A673 (cell line): ENCODE data around the gene VCX3A. TPM values are rescaled to one million over a fixed set of nuclear protein-coding genes. Genes with fewer than 3 reads are reported as not detected.

ENCODE experiments used
- BruUV-seq: library from RNA; stranded (reverse); fragments of 400-500 nt; replicated peaks from 2 replicates; lab custom pipeline; 2021; lab: Mats Ljungman, UMichigan
- CTCF ChIA-PET: fragments of 300-600 bp; sonication (Branson Sonifier 250); formaldehyde crosslinking; loops from one replicate; lab custom pipeline; 2022; ENCODE audit warnings: antibody characterized with exemption; lab: Charles Lee
- POLR2A ChIA-PET: fragments of 300-600 bp; sonication (Branson Sonifier 250); formaldehyde crosslinking; loops from one replicate; lab custom pipeline; 2022; ENCODE audit warnings: antibody characterized with exemption; ENCODE audit not compliant: low non-redundant PET; lab: Charles Lee
- DNase-seq: peaks from one replicate; pipeline ENCODE4 v3.0.0-alpha.2; 2015; ENCODE audit warnings: low spot score
- H3K27ac ChIP-seq: fragments of 200-600 bp; sonication (generic); 2 replicates; pipeline ENCODE4 v1.5.1; 2016; ENCODE audit warnings: mixed run types, low read depth, mild to moderate bottlenecking, mixed read lengths, antibody characterized with exemption, low read length; ENCODE audit not compliant: poor library complexity, severe bottlenecking
- H3K27me3 ChIP-seq: fragments of 200-600 bp; sonication (generic); replicated peaks from 2 replicates; pipeline ENCODE4 v1.6.1; 2017; ENCODE audit warnings: mixed run types, low read depth, mild to moderate bottlenecking, mixed read lengths, antibody characterized with exemption, low read length; ENCODE audit not compliant: insufficient read depth, poor library complexity
- H3K36me3 ChIP-seq: fragments of 200-600 bp; sonication (generic); 2 replicates; pipeline ENCODE4 v1.6.1; 2016; ENCODE audit warnings: mixed run types, mild to moderate bottlenecking, mixed read lengths, antibody characterized with exemption, low read length; ENCODE audit not compliant: insufficient read depth, poor library complexity, severe bottlenecking
- H3K4me1 ChIP-seq: fragments of 200-600 bp; sonication (generic); 2 replicates; pipeline ENCODE4 v1.6.1; 2017; ENCODE audit warnings: mixed run types, mild to moderate bottlenecking, mixed read lengths, antibody characterized with exemption, low read length; ENCODE audit not compliant: insufficient read depth, poor library complexity, severe bottlenecking
- H3K4me3 ChIP-seq: fragments of 200-600 bp; sonication (generic); 2 replicates; pipeline ENCODE4 v1.5.1; 2016; ENCODE audit warnings: low read depth, mixed run types, mild to moderate bottlenecking, mixed read lengths, low read length; ENCODE audit not compliant: poor library complexity, severe bottlenecking
- H3K9me3 ChIP-seq: fragments of 200-600 bp; sonication (generic); 2 replicates; pipeline ENCODE4 v1.6.1; 2016; ENCODE audit warnings: mixed run types, low read depth, mild to moderate bottlenecking, mixed read lengths, antibody characterized with exemption, low read length; ENCODE audit not compliant: poor library complexity, severe bottlenecking
- EZH2 ChIP-seq: fragments of 200-600 bp; sonication (generic); IDR thresholded peaks from 2 replicates; pipeline ENCODE4 v1.6.1; 2017; ENCODE audit warnings: borderline replicate concordance, low read depth, mild to moderate bottlenecking, mixed read lengths, antibody characterized with exemption, low read length; ENCODE audit not compliant: poor library complexity, severe bottlenecking
- intact Hi-C: fragments of 100-400 bp; cut with micrococcal nuclease; formaldehyde crosslinking; loops from one replicate; pipeline ENCODE4 v1.10.0; 2022; ENCODE audit not compliant: unreplicated experiment
- total RNA-seq: library from RNA; stranded (reverse); gene quantifications from 2 replicates; pipeline ENCODE4 v1.2.3, GENCODE V29; 2021
- TF ChIP-seq, protein P1 (sequence below): fragments of 300-800, 200-600 bp; sonication (generic); conservative IDR thresholded peaks from 2 replicates; pipeline ENCODE4 v1.5.1; 2017; ENCODE audit warnings: low read depth, mild to moderate bottlenecking, antibody characterized with exemption, low read length, moderate library complexity, mixed read lengths

VCX3A gene
- total RNA-seq, 1 experiment from 2014 or later, result not detected

DNA sequence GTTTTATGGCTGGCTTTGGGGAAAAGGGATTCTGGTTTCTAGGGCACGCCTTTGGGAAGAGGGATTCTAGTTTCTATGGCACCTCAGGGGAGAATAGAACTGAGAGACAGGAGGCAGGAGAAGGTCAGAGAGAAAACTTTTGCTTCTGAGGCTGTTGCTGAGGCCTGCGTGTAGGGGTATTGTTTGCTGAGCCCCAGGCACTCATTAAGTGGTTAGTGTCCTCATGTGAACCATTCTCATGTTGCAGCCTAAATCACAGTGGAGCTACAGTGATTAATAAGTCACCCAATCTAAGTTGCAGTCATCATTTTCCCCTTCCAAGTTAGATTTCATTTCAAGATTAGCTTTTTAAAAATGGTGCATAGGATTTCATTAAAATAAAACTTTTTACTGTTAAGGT is 29.0 kb downstream of the VCX3A start:
- Histone ChIP-seq H3K36me3 (no peaks in the 10 kb centered on the region), H3K9me3 (peaks cover 3% of the 10 kb centered on the region), H3K4me1 (peaks cover 5% of the 10 kb centered on the region), H3K27me3 (no peaks in the 10 kb centered on the region), H3K4me3 (no peak overlapping the region), H3K27ac (peak overlapping the region; percentile 6)
- CTCF ChIA-PET, result no interaction called here
- TF ChIP-seq, protein P1, sequence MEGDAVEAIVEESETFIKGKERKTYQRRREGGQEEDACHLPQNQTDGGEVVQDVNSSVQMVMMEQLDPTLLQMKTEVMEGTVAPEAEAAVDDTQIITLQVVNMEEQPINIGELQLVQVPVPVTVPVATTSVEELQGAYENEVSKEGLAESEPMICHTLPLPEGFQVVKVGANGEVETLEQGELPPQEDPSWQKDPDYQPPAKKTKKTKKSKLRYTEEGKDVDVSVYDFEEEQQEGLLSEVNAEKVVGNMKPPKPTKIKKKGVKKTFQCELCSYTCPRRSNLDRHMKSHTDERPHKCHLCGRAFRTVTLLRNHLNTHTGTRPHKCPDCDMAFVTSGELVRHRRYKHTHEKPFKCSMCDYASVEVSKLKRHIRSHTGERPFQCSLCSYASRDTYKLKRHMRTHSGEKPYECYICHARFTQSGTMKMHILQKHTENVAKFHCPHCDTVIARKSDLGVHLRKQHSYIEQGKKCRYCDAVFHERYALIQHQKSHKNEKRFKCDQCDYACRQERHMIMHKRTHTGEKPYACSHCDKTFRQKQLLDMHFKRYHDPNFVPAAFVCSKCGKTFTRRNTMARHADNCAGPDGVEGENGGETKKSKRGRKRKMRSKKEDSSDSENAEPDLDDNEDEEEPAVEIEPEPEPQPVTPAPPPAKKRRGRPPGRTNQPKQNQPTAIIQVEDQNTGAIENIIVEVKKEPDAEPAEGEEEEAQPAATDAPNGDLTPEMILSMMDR, result no peak
- no peak for TF ChIP-seq EZH2
- DNase-seq, result peak; percentile 32
- intact Hi-C loops, result loop anchor here (10.0 kb wide), 1 partner anchor 751 kb away; no protein-coding TSS in a partner anchor
- BruUV-seq, result no TSS peak
- POLR2A ChIA-PET, result no interaction called here

DNA sequence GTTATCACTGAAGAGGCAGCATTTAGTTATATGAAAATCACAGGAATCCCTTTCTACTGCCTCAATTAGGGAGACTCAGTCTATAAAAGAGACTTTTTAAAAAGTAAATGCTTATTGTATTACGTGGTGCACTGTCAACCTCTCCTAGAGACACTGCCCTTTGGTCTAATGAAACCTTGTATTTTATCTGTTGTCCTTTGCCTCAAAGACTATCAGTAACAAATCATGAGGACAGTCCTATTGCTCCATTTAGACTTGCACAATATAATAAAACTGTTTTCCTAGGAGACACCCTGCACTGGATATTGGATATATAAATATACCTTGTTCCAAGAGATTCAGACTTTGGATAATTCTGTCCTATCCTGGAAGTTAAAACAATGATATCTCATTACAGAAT is 34.2 kb downstream of the VCX3A start:
- TF ChIP-seq, protein P1, result no peak
- TF ChIP-seq EZH2, result no peak
- Histone ChIP-seq H3K27ac (no peak overlapping the region), H3K27me3 (no peaks in the 10 kb centered on the region), H3K36me3 (no peaks in the 10 kb centered on the region), H3K9me3 (no peaks in the 10 kb centered on the region), H3K4me1 (peaks cover 2% of the 10 kb centered on the region), H3K4me3 (no peak overlapping the region)
- no peak for DNase-seq
- intact Hi-C loops, result loop anchor here (10.0 kb wide), 1 partner anchor 746 kb away; no protein-coding TSS in a partner anchor
- CTCF ChIA-PET, result no interaction called here
- BruUV-seq, result no TSS peak
- POLR2A ChIA-PET, result no interaction called here

DNA sequence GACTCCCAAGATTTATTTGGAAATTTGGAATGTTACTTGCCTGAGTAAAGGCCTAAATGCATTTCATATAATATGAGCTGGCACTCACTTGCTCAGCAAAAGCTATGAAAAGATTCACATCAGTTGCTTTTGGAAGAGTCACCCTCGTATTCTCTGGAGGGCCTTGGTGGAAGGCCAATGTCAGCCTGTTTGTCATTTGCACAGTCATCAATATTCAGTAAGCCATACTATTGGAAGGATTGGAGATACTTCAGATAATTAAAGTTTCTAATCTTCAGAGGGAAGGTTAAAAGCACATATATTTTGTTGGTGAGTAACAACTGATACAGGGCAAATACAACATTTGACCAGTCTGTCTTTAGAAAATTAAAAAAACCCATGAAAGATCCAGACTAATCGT is 36.6 kb downstream of the VCX3A start:
- TF ChIP-seq, protein P1, result no peak
- no peak for TF ChIP-seq EZH2
- DNase-seq, result no peak
- intact Hi-C loops, result no loop called here
- Histone ChIP-seq H3K4me3 (no peak overlapping the region), H3K9me3 (peaks cover 4% of the 10 kb centered on the region), H3K4me1 (no peaks in the 10 kb centered on the region), H3K27ac (no peak overlapping the region), H3K36me3 (no peaks in the 10 kb centered on the region), H3K27me3 (no peaks in the 10 kb centered on the region)
- POLR2A ChIA-PET, result no interaction called here
- BruUV-seq, result no TSS peak
- CTCF ChIA-PET, result no interaction called here
